A673 (cell line): Measurements from ENCODE around the gene MAGI1. TPM values are rescaled to one million over a fixed set of nuclear protein-coding genes. Genes with fewer than 3 reads are reported as not detected.

Experiments
- BruUV-seq: library from RNA; stranded (reverse); fragments of 400-500 nt; replicated peaks from 2 replicates; lab custom pipeline; 2021; lab: Mats Ljungman, UMichigan
- CTCF ChIA-PET: fragments of 300-600 bp; sonication (Branson Sonifier 250); formaldehyde crosslinking; loops from one replicate; lab custom pipeline; 2022; ENCODE audit warnings: antibody characterized with exemption; lab: Charles Lee
- POLR2A ChIA-PET: fragments of 300-600 bp; sonication (Branson Sonifier 250); formaldehyde crosslinking; loops from one replicate; lab custom pipeline; 2022; ENCODE audit warnings: antibody characterized with exemption; ENCODE audit not compliant: low non-redundant PET; lab: Charles Lee
- DNase-seq: peaks from one replicate; pipeline ENCODE4 v3.0.0-alpha.2; 2015; ENCODE audit warnings: low spot score
- H3K27ac ChIP-seq: fragments of 200-600 bp; sonication (generic); 2 replicates; pipeline ENCODE4 v1.5.1; 2016; ENCODE audit warnings: mixed run types, low read depth, mild to moderate bottlenecking, mixed read lengths, antibody characterized with exemption, low read length; ENCODE audit not compliant: poor library complexity, severe bottlenecking
- H3K27me3 ChIP-seq: fragments of 200-600 bp; sonication (generic); replicated peaks from 2 replicates; pipeline ENCODE4 v1.6.1; 2017; ENCODE audit warnings: mixed run types, low read depth, mild to moderate bottlenecking, mixed read lengths, antibody characterized with exemption, low read length; ENCODE audit not compliant: insufficient read depth, poor library complexity
- H3K36me3 ChIP-seq: fragments of 200-600 bp; sonication (generic); 2 replicates; pipeline ENCODE4 v1.6.1; 2016; ENCODE audit warnings: mixed run types, mild to moderate bottlenecking, mixed read lengths, antibody characterized with exemption, low read length; ENCODE audit not compliant: insufficient read depth, poor library complexity, severe bottlenecking
- H3K4me1 ChIP-seq: fragments of 200-600 bp; sonication (generic); 2 replicates; pipeline ENCODE4 v1.6.1; 2017; ENCODE audit warnings: mixed run types, mild to moderate bottlenecking, mixed read lengths, antibody characterized with exemption, low read length; ENCODE audit not compliant: insufficient read depth, poor library complexity, severe bottlenecking
- H3K4me3 ChIP-seq: fragments of 200-600 bp; sonication (generic); 2 replicates; pipeline ENCODE4 v1.5.1; 2016; ENCODE audit warnings: low read depth, mixed run types, mild to moderate bottlenecking, mixed read lengths, low read length; ENCODE audit not compliant: poor library complexity, severe bottlenecking
- H3K9me3 ChIP-seq: fragments of 200-600 bp; sonication (generic); 2 replicates; pipeline ENCODE4 v1.6.1; 2016; ENCODE audit warnings: mixed run types, low read depth, mild to moderate bottlenecking, mixed read lengths, antibody characterized with exemption, low read length; ENCODE audit not compliant: poor library complexity, severe bottlenecking
- EZH2 ChIP-seq: fragments of 200-600 bp; sonication (generic); IDR thresholded peaks from 2 replicates; pipeline ENCODE4 v1.6.1; 2017; ENCODE audit warnings: borderline replicate concordance, low read depth, mild to moderate bottlenecking, mixed read lengths, antibody characterized with exemption, low read length; ENCODE audit not compliant: poor library complexity, severe bottlenecking
- intact Hi-C: fragments of 100-400 bp; cut with micrococcal nuclease; formaldehyde crosslinking; loops from one replicate; pipeline ENCODE4 v1.10.0; 2022; ENCODE audit not compliant: unreplicated experiment
- total RNA-seq: library from RNA; stranded (reverse); gene quantifications from 2 replicates; pipeline ENCODE4 v1.2.3, GENCODE V29; 2021
- TF ChIP-seq, protein P1 (sequence below): fragments of 300-800, 200-600 bp; sonication (generic); conservative IDR thresholded peaks from 2 replicates; pipeline ENCODE4 v1.5.1; 2017; ENCODE audit warnings: low read depth, mild to moderate bottlenecking, antibody characterized with exemption, low read length, moderate library complexity, mixed read lengths

Gene MAGI1
- total RNA-seq, 1 experiment from 2014 or later = 30.5 TPM

DNA sequence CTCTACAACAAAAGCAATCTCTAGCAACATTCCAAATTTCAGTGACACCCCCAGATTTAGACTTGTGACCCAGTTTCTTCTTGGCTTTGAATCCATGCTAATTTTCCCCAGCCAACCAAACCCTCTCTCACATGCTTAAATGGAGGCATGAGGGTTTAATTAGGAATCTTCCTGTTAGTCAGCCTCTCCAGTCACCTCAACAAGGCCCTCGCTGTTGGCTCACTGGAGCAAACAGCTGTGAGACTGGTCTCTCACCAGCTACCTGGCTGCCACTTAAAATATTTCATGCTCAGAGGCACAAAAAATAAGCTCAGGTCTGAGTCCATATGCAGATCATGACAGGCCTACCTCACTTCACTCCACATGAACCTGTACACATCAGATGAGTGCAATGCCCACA lies 720.5 kb downstream of the MAGI1 start:
- no peaks in the 10 kb centered on the region for H3K9me3 ChIP-seq
- H3K4me1 ChIP-seq = no peaks in the 10 kb centered on the region
- H3K36me3 ChIP-seq = no peaks in the 10 kb centered on the region
- ChIA-PET CTCF (no interaction called here), POLR2A (no interaction called here)
- BruUV-seq = no TSS peak
- no peak overlapping the region for H3K4me3 ChIP-seq
- H3K27me3 ChIP-seq = no peaks in the 10 kb centered on the region
- H3K27ac ChIP-seq = no peak overlapping the region
- DNase-seq = no peak
- intact Hi-C loops = no loop called here
- TF ChIP-seq, protein P1, sequence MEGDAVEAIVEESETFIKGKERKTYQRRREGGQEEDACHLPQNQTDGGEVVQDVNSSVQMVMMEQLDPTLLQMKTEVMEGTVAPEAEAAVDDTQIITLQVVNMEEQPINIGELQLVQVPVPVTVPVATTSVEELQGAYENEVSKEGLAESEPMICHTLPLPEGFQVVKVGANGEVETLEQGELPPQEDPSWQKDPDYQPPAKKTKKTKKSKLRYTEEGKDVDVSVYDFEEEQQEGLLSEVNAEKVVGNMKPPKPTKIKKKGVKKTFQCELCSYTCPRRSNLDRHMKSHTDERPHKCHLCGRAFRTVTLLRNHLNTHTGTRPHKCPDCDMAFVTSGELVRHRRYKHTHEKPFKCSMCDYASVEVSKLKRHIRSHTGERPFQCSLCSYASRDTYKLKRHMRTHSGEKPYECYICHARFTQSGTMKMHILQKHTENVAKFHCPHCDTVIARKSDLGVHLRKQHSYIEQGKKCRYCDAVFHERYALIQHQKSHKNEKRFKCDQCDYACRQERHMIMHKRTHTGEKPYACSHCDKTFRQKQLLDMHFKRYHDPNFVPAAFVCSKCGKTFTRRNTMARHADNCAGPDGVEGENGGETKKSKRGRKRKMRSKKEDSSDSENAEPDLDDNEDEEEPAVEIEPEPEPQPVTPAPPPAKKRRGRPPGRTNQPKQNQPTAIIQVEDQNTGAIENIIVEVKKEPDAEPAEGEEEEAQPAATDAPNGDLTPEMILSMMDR = no peak
- TF ChIP-seq EZH2 = no peak

DNA sequence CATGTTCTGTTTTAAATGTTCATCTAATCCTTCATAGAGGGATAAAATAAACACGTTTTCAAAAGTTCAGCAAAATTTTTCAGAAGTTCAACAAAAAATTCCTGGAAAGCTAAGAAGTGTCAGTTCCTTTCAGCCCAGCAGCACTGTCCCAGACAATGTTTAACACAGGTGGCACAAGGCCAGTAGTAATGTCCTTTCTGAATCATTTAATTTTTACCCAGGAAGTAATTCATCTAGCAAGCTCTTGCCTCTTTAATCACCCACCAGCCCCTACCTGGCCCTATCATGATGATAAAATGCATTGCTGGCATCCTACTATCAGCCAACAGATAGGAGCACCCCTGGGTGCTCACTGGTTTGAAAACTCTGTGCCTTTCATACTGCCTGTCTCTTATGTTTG lies 723.8 kb downstream of the MAGI1 start:
- TF ChIP-seq EZH2 = no peak
- TF ChIP-seq, protein P1 = no peak
- Histone ChIP-seq H3K9me3 (no peaks in the 10 kb centered on the region), H3K36me3 (no peaks in the 10 kb centered on the region), H3K4me3 (no peak overlapping the region), H3K27me3 (no peaks in the 10 kb centered on the region), H3K4me1 (no peaks in the 10 kb centered on the region), H3K27ac (no peak overlapping the region)
- ChIA-PET POLR2A (no interaction called here), CTCF (no interaction called here)
- no peak for DNase-seq
- BruUV-seq = no TSS peak
- intact Hi-C loops = no loop called here

DNA sequence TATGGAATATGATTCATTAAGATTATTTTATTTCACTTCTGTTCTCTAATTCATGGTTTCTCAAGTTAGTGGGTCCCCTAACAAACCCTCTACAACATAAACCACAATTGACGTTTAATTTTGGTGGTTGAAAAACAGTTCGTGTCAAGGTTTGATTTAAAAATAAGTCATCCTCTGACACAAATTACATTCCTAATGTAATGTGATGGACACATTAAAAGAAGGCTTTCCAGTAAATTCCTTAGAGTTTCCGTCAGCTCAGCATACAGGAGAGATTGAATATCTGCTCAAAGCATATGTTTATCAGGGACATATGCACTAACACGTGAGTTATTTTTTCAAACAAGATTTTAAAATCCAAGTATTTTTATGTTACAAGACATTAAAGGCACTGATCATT lies 724.4 kb downstream of the MAGI1 start:
- ChIA-PET CTCF (no interaction called here), POLR2A (no interaction called here)
- H3K36me3 ChIP-seq = no peaks in the 10 kb centered on the region
- no peaks in the 10 kb centered on the region for H3K9me3 ChIP-seq
- no peaks in the 10 kb centered on the region for H3K27me3 ChIP-seq
- DNase-seq = no peak
- intact Hi-C loops = no loop called here
- TF ChIP-seq EZH2 = no peak
- TF ChIP-seq, protein P1 = no peak
- no peaks in the 10 kb centered on the region for H3K4me1 ChIP-seq
- no TSS peak for BruUV-seq
- no peak overlapping the region for H3K27ac ChIP-seq
- H3K4me3 ChIP-seq = no peak overlapping the region
